Embryonic facial prominence (tissue), 1 donor: Measurements from ENCODE around the gene KCTD17.

Experiments
- DNase-seq: peaks from one replicate; pipeline ENCODE4 v3.0.0-alpha.2; 2016; ENCODE audit errors: extremely low spot score

The KCTD17 gene

DNA sequence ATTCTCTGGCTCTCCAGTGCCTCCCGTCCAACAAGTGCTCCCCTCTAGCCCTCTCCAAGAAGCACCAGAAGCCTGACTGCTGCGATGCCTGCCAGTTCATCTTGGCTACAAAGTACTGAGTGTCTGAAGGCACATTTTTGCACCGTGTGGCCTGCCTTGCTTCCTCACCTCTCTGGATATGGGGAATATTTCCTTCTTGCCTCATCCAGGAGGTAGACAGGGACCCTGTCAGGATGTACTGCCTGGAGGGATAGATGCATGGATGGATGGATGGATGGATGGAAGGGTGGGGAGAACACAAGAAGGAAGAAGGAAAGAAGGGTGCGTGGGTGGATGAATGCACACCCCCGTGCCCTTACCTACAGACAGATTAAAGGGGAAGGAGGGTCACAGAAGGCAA, 27.6 kb downstream of the KCTD17 start:
- no peak for DNase-seq

- no peak for DNase-seq
Observed at GRCh38 chr22:37079668-37080171, 28.2 kb downstream of the KCTD17 start.

DNA sequence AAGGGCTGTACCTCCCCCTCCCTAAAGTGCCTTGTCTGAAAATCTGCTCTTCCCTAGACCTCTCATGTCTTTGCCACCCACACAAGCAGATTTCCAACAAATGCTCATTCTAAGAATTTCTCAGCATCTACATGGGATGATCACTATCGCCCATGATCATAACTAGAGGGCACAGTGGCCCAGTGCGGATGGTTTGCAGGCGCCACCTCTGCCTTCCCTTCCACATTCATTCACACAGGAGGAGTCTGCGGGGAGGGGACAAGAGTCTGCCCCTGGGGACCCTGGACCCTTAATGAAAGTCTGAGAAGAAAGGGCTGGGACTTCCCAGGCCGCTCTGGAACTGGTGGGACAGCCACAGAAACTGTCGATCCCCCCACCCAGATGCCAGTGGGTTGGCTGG, 28.9 kb downstream of the KCTD17 start:
- no peak for DNase-seq

- DNase-seq, result no peak
Observed at GRCh38 chr22:37080838-37081237, 29.3 kb downstream of the KCTD17 start.

DNA sequence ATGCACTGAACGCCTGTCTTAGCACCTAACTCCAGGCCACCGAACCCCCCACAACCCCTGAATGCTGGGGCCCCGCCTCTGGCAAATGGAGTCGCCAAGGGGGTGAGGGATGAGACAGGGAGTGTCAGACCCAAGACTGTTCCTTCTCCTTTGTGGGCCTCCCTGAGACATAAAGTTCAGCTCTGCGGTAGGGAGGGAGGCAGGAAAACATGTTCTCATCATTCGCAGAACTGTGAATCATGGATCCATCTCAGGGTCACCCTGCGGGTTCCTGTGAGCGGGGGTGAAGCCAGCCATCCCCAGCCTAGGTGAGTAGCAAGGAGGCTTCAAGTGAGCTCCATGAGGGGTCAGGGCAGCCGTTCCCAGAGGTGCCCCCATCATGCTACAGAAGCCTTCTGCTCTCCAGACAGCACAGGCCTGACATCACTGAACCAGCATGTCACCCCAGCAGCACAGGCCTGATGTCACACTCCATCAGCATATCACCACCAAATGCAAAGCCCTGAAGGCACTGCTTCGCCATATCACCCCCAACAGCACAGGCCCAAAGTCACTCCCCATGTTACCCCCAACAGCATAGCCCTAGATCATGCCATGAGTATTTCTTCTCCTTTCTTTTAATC, 30.8 kb downstream of the KCTD17 start:
- DNase-seq, result no peak

- DNase-seq, result no peak
Observed at GRCh38 chr22:37083914-37084313, 32.4 kb downstream of the KCTD17 start.

GRCh38 chr22:37084385-37084784, 32.8 kb downstream of the KCTD17 start:
- DNase-seq, result no peak

DNA sequence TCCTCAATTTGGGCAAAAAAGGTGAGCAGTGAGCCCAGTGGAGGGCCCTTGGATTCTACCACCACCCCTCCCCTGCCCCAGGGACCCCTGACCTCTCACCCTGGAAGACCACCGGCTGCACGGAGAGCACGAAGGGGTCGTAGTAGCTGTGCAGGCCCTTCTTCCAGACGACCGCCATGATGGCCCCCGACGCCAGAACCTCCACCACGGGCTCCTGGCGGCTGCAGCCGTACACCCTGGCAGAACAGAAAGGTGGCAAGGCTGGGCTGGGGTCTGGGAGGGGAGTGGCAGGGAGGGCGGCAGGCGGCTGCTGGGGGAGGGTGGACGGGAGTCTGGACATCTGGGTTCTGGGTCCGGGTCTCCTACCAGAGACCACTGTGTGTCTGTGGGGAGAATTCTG, 34.6 kb downstream of the KCTD17 start:
- DNase-seq, result no peak

DNA sequence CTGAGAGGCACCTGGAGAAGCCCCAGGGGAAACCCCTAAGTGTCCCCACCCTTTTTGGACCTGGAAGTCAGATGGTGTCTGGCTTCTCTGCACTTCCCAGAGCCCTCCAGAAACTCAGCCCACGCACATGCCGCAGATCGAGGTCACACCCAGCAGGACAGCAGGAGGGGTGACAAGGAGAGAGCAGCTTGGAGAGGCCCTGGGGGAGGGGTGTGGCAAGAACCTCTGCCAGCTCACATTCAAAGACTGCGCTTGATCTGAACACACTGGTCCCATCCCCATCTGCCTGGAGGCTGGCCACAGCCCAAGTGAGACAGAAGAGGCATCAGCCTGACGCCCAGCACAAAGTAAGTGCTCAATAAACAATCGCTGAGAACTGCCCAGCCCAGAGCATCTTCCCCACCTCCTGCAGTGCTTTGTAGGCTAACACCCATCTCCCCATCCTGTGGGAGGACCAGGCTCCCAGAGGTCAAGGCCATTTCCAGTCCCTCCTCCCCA, 36.6 kb downstream of the KCTD17 start:
- no peak for DNase-seq

DNA sequence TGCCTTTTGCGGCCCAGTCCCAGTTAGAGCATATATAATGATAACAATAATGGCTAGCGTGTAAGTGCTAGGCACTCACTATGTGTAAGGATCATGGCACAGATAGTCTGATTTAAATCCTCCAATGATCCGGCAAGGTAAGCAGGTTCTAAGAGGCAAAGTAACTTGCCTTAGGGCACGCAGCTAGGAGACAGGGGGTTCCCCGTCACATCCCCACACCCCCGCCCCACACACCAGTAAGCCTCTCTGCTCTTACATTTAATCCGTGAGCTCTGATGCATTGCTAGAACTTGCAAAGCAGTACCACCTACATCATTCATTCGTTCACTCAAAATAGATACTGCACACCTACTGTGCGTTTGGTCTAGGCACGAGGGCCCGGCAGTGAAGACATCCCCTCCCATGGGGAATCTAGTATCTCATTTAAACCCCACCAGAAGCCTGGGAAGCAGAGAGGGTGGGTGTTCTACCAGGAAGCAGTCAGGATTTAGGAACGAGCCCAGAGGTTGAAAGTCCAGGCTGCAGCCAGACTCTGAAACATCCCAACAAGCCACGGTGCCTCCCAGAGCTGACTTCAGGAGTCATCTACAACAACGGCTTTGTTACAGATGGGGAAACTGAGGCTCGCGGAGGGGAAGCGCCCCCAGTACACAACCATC, 37.3 kb downstream of the KCTD17 start:
- no peak for DNase-seq

DNA sequence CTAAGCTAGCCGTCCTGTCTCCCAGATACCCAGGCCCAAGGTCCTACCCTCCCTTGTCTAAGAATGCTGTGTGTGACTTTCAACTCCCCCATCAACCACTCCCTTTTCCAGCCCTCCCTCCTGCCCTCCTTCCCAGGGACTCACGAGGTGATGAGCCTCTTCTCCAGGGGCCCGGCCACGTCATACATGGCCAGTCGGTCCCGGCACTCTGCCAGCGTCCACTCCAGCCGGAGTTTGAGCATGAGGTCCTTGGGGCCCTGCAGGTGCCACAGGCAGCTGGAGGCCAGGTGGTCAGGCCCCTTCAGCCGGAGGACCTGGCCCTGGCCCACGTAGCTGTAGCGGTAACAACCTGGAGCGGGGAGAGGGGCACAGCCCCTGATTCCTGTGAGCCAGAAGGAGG, 37.9 kb downstream of the KCTD17 start:
- no peak for DNase-seq

- DNase-seq, result no peak
Observed at GRCh38 chr22:37090920-37091695, 39.6 kb downstream of the KCTD17 start.

DNA sequence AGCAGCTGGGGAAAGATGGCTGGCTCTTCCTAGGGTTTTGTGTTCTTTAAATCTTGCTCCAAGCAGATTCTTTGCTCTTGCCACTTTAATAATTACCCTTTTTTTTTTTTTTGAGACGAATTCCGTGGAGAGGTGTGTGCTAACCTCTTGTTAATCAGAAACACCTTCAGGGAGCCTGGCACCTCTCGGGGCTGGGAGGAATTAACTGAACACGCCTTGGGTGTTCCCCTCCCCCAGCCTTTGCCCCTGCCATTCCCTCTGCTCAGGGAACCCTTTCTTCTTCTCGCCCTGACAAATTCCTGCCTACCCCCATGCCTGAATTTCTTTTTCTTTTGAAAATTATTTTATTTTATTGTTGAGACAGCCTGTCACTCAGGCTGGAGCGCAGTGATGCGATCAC, 40.5 kb downstream of the KCTD17 start:
- no peak for DNase-seq

GRCh38 chr22:37092997-37093396, 41.5 kb downstream of the KCTD17 start:
- DNase-seq, result no peak

GRCh38 chr22:37094239-37094638, 42.7 kb downstream of the KCTD17 start:
- no peak for DNase-seq

DNA sequence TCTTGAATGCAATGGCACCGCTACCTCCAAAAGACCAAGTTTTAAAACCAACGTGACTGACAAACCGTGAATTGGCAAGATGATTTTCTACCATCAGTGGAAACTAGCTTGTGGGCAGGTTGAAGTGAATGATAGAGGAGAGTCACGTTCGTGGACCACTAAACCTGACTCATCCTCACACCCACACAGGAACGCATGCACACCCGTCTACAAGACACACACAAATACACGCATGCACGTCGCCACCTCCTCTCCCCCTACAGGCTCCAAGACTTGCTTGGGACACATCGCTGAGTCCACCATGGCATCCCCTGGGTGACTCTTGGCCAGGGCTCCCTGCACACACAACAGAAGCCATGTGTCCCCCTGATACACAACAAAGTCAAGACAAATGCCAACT, 43.6 kb downstream of the KCTD17 start:
- no peak for DNase-seq

DNA sequence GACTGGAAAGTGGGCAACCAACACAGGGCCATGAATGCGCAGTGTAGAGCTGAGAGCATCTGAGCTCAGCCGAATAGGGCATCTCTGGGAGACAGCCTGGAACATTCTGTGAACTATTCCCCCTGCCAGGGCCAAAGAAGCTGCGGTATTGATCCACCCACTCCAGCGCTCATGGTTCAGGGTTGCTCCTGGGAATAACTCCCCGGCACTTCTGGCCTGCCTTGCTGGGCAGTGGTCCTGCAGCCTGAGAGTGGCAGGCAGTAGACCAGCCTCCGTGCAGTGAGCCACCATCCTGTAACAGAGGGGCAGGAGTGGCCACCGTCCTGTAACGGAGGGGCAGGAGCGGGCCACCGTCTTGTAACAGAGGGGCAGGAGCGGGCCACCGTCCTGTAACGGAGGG, 45.8 kb downstream of the KCTD17 start:
- no peak for DNase-seq

- DNase-seq, result no peak
Observed at GRCh38 chr22:37098976-37099591, 47.5 kb downstream of the KCTD17 start.

GRCh38 chr22:37100589-37101127, 49.1 kb downstream of the KCTD17 start:
- DNase-seq, result no peak

DNA sequence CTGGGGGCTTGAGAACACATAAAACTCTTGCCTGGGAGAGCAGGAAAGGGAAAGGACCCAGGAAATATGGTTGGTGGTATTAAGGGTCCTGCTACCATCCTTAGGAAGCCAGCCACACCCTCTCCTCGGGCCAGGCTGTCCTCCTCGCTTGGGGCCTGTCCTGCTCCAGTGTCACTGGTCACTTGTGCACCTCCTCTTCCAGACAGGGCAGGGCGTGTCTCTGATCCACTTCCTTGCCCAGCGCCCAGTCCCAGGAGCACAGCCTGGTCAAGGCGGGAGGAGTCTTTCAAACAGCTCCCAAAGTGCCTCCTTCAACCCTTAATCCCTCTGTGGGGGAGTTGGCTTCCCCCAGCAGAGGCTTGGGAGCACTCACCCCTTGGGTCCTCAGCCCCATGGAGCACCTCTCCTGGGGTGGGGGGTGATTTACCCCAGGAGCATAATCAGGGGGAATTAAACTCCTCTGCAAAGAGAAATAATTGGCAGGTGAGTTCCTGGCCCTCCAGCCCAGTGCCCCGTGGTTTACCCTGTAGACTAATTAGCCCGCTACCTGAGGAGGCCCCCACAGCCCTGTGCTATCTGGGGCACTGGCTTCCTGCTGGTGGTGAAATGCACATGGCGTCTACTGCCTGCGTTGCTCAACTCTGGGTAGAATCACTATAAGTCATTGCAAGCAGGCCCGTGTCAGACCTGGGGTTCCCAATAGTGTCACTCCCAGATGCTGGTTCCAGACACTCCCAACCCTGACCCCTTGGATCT, 49.9 kb downstream of the KCTD17 start:
- no peak for DNase-seq

GRCh38 chr22:37103151-37103550, 51.6 kb downstream of the KCTD17 start:
- no peak for DNase-seq
